ENCODE measurements around the gene ZG16B.

- no peak for TF ChIP-seq CTCF (IDR thresholded peaks at IDR 0.05 in 8 of 11, conservative IDR thresholded peaks at IDR 0.05 in 3 of 11)
- no peak for TF ChIP-seq POLR2AphosphoS5 (IDR thresholded peaks at IDR 0.05)
These were observed 22.1 kb downstream of the ZG16B start for GRCh38 chr16:2852003-2852730.

All from spleen (tissue), 7 donors.